HG02885 (cell line): ENCODE results near the gene CORO7.

ENCODE experiments used
- ATAC-seq: cut with Tn5 transposase; IDR thresholded peaks from one replicate; pipeline ENCODE4 v1.9.1; 2021; ENCODE audit warnings: mild to moderate bottlenecking; ENCODE audit not compliant: unreplicated experiment, poor library complexity

Gene CORO7

DNA sequence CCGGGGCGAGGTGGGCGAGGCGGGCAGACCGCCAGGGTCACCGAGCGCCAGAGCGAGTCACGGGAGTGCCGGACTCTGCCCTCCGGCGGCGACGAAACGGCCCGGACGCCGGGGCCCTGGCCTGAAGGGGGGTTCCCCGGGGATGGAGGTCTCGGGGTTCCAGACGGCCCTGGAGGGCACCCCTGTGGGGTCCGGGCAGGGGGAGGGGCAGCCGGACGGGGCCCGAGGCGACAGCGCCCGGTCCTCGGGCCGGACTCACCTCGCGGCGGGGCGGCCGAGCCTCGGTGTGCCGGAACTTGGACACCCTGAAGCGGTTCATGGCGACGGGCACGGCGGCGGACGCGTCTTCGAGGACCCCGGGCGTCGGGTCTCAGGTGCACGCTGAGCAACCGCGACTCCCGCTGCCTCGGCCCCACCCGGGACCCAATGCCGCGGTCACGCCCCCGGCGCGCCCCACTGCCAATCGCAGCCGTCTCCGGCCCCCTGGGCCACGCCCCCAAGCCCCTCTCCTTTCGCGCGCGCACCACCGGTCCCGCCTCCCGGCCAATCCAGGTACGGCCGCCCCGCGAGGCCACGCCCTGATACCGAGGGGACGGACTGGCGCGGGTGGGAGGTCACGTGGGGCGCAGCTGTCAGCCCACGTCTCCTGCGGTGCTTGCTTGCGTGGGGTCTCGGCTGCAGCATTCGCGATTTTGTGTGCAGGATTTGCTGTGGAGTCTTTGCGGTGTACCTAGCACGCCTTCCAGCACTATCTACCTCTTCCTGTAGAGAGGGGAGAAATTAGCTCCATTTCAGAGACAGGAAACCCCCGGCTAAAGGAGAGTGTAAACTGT lies at the start of gene CORO7:
TSS of gene CORO7 (minus strand) at position 397 of the 833 bp plus-strand sequence. CDS start at position 319, 78 bp downstream.
- ATAC-seq = peak; percentile 82

DNA sequence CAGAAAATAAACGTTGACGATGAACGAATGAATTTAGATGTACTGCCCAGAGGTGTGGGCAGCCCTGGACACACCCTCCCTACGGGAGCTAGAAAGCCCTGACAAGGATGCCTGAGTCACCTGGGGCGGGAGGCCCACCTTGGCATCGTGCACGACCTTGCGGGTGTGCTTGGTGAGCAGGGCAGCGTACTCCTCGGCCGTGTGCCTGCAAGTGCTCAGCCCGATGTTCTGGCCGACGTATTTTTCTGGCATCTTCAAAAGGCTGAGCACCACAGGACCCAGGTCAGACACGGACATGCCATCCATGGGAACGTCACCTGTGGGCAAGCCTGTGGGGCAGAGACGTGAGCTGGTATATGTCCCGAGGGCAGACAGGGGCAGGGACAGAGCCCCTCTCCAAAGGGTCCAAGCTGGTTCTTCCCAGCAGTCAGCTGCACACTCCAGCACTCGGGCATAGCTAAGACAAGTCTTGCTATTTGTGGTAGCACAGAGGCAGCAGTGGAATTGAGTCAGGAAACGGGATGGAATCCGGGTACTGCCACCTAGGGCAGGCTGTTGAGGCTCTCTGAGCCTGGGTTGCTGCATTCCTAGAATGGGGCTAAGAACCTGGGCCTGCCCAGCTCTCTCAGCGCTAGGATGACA lies 47.2 kb upstream of the CORO7 start:
- no peak for ATAC-seq

DNA sequence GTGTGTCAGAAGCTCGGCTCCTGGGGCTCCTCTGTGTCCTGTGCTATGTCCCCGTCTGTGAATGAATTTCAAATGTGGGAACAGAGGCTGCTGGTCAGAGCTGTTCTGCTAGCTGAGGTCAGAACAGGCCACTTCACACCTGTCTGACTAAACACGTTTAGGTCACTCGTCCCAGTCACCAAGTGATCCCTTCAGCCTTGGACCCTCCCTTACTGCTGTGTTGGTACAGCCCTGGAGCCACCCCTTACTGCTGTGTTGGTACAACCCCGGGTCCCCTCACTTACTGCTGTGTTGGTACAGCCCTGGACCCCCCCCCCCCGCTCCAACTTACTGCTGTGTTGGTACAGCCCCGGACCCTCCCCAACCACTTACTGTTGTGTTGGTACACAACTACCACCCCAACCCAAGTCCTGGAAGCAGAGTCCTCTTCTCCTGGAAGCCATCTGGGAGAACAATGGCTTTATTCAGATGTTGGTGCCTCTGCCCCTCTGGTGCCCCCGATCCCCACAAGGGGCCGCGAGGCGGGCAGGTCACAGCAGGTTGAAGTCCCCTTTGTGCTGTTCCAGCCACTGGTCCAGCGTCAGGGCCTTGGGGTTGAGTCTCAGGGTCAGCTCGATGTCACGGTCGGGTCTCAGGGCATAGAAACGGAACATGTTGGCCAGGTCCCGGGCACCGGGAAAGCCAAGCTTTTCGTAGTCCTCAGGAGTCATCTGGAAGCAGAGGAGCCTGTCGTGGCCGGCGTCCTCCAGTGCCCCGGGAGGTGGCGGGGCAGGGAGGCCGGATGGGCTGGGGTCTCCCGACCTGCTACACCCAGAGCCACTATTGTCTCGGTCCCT lies 45.1 kb upstream of the CORO7 start:
- no peak for ATAC-seq

DNA sequence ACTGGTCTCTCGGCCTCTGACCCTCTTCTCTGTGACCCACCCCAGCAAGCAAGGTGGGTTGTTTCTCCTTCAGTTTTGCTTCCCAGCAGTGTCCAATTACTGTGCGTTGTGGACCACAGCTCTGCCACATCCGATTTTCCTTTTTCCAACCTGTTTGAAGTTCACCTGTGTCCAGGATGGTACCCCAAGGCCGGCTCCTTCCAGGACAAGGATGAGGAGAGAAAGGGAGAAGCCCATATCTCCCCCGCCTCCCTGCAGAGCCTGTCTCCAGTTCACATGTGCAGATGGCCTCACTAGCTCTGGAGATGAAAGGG lies 44.5 kb upstream of the CORO7 start:
- ATAC-seq = no peak

DNA sequence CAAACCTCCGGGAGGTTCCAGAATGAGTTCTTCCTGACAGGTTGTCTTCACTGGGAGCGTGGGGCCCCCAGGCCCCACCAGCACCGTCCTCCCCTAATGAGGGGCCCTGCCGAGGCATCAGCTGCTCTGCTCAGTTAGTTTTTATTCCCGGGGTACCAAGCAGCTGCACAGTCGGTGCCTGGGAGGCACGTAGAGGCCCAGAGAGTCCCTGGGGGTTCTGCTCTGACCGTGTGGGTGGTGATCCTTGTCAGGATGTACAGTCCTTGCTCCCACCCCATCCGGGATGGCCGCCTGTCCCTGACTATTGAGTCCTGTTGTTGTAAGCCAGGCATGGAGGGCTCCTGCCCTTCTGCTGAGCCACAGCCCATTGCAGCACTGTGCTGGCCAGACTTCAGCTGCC lies 39.6 kb upstream of the CORO7 start:
- no peak for ATAC-seq

DNA sequence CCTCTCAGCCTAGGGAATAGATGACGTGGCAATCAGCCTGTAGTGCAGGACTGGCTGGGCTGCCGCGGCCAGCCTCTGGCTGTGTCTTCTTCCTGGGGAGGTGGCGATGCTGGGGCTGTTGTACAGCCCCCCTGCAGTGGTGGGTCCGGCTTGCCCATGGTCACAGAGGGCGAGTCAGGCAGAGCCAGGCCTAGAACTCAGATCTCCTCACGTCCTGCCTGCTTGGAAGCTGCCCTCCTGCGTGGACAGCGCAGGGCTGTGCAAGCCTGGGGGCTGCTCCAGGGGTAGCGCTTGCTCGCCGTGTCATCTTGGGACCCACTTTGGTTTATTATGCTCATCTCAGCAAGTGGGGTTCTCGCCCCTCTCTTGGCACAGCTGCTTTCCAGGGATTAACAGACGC lies 38.7 kb upstream of the CORO7 start:
- no peak for ATAC-seq

DNA sequence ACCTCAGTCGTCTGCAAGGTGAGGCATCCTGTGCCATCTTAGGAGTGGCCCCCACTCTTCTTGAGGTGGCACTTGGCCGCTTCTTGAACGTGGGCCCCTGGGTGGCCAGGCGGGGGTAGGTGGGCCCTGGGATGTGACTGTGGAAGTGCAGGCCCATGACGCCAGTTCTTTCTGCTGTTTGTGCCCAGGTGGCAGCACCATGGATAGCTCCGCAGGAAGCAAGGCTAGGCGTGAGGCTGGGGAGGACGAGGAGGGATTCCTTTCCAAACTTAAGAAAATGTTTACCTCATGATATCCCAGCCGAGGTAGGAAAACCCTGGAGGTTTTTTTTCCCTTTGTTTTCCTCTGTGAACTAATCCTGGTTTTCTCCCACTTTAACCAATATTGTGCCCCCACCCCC lies 38.2 kb upstream of the CORO7 start:
- no peak for ATAC-seq

DNA sequence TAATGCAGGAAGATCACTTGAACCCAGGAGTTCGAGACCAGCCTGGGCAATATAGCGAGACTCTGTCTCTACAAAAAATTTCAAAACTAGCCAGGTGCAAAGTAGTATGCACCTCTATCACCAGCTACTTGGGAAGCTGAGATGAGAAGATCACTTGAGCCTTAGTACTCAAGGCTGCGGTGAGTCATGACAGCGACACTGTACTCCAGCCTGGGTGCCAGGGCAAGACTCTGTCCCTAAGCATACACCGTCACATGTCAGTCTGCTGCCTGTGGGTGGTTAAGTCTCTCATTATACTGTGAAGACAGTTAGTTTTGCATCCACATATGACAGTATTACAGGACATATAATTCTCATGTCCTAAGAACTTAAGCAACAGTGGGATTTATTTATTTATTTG lies 36.3 kb upstream of the CORO7 start:
- no peak for ATAC-seq

DNA sequence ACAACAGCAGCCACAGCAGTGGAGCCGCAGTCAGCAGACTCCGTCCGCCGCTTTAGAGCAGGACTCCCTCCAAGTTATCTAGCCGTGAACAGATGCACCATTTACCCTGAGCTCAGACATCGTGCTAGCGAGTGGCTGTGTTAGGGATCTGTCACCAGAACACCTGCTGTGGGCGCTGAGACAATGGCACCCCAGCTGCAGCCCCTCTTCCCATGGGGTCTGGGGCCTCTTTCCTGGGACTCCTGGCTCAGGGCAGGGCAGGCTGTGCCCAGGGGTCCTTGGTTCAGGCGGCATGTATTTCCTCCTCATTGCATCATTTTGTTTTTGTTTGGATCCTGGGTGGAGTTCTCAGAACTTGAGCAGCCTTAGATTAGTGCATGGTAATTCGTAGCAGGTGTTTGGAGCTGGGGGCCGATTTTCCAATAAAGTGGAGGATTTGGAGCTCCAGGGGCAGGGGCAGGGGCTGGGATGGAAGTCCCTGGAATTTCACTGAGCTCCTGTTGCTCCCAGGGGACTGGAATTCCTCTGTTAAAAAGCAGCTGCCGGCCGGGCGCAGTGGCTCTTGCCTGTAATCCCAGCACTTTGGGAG lies 34.6 kb upstream of the CORO7 start:
- ATAC-seq = no peak

DNA sequence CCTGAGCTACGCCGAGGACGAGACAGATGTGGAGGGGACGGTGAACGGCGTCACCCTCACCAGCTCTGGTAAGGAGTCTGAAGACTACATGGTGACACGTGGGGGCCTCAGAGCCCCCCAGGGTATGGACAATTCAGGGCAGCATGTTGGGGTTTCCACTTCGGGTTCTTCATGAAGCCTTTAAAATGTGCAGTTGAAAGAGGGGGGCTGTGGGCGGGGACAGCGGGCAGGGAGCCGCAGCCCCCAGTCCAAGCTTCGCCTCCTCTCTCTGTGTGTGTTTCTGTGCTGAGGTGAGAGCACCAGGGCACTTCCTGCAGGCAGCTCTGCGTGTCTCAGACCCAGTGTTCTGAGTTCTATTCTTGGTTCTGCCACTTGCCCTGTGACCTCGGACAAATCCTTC lies 34.0 kb upstream of the CORO7 start:
- no peak for ATAC-seq

DNA sequence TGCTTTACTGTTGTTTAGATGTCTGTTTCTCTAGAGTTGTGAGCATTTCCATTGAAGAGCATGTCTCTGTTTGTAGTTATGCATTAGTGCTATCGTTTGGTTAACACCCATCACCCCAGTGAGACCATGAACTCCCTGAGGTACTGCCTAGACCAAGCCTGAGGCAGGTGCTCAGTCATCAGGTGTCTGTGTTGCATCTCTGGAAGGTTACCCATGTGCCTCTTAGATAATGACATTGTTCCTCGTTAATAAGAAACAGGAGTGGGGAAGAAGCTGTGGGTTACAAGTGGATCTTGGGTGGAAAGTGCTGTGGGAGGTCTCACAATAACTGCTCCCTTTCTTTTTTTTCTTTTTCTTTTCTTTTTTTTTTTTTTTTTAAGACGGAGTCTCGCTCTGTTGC lies 27.6 kb upstream of the CORO7 start:
- ATAC-seq = no peak

DNA sequence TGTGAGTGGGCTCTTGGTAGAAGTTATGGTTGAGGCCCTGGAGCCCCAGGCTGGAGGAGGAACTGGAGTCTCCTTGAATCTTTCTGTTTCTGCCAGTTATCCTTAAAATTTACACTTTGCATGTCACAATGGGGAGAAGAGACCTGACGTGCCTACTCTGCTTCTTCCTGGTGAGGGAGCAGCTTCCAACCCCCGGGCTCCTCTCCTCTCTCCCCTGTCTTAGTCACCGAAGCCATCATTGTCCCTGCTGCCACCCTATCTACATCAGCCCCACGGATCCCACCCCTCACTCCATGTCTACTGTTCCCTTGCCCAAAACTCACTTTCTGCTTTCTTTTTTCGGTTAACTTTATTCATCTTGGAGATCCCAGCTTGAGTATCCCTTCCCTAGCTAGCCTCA lies 26.9 kb upstream of the CORO7 start:
- no peak for ATAC-seq

DNA sequence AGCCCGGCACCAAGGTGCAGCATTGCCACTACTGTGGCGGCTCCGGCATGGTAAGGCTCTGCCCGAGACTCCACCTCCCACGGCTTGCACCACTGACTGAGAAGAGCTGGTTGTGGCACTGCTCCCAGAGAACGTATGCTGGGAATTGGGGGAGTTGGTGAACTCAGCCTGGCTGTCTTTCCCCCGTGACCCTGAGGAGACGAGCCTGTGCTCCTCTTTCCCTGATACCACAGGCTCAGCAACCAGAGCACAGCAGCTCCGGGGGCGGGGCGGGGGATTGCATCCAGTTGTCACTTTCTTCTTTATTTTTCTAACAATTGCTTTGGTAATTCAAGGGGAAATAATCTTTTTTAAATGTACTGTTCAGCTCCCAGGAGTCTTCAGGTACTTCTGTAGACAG lies 26.0 kb upstream of the CORO7 start:
- ATAC-seq = no peak

DNA sequence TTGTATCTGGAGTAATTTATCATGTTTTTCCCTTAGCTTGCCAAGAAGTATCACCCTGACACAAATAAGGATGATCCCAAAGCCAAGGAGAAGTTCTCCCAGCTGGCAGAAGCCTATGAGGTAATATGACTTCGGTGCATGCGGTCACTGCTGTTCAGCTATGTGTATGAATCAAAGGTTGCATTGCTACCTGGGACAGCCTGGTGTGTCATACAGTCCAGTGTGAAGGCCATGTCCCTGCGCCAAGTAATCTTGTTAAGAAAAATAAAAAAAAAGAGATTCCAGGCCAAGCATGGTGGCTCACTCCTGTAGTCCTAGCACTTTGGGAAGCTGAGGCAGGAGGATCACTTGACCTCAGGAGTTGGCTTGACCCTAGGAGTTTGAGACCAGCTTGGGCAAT lies 21.0 kb upstream of the CORO7 start:
- ATAC-seq = no peak

DNA sequence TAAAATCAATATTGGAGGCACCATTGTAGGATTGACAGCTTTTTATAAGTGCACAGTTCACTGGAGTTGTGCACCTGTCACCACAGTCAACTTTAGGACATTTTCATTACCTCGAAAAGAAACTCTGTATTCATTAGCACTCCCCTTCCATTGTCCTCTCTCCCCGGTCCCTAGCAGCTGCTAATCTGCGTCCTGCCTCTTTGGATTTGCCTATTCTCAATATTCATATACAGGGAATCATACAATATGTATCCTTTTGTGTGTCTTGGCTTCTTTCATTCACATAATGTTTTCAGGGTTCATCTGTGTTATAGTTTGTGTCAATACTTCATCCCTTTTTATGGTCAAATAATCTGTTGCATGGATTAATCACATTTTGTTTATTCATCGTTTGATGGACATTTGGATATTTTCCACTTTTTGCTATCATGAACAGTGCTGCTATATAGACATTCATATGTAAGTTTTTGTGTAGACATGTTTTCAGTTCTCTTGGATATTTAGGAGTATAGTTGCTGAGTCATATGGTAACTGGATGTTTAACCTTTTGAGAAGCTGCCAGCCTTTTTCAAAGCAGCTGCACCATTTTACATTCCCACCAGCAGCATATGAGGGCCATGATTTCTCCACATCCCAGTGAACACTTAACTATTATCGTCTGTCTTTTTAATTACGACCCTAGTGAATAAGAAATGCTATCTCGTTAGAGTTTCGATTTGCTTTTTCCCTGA lies 19.1 kb upstream of the CORO7 start:
- no peak for ATAC-seq

DNA sequence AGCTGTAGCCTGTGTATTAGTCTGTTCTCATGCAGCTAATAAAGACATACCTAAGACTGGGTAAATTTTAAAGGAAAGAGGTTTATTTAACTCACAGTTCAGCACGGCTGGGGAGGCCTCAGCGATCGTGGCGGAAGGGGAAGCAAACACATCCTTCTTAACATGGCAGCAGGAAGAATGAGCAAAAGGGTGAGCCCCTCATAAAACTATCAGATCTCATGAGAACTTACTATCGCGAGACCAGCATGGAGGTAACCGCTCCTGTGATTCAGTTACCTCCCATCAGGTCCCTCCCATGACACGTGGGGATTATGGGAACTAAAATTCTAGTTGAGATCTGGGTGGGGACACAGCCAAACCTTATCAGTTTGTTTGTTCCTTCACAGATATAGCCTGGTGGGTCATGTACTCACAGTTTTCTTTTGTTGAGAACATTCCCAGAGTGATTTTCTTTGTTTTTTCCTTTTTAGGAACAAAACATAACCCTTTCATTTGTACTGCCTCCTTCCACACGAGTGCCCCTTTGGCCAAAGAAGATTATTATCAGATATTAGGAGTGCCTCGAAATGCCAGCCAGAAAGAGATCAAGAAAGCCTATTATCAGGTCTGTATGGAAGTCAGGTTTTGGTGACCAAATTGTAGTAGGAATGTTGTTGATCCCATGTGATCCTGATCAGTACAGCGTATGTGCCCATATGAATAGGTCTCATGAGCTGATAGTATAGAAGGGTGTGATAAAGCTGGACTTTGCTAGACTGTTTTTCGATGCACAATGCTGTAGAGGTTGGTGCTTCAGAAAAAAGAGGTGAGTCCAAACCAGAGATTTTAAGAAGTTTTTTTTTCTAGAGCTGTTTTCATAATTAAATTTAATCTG lies 17.8 kb upstream of the CORO7 start:
- ATAC-seq = no peak

DNA sequence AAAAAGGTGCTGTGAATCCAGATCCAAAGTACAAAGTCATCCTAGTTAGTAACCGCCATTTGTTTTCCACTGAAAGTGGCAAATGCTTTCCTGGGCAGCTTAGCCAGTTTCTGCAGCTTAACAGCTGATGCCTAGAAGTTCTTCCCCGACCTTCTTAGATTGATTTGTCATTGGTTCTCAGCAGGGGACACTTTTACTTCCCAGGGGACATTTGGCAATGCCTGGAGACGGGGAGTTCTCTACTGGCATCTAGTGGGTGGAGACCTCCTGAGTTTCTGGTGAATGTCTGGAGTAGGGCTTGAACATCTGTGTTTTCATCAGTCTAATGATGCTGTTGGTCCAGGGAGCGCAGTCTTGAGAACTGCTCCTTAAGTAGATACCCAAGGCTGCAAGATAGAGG lies 16.8 kb upstream of the CORO7 start:
- no peak for ATAC-seq

DNA sequence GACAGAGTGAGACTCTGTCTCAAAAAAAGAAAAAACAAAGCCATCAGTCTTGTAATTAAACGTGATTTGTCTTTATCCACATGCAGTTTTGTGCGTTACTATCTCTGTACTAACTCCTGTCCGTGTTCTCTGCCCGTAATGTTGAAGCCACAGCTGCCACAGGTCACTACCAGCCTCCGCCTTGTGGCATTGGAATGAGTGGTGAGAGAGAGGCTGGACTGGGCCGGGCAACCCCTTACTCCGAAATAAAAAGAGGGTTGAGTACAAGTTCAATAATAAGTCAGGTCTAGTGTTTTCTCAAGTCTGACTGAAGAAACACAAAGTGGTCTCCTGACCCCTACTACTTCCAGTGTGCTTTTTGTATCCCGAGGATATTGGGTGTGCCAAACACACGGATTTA lies 14.6 kb upstream of the CORO7 start:
- no peak for ATAC-seq

DNA sequence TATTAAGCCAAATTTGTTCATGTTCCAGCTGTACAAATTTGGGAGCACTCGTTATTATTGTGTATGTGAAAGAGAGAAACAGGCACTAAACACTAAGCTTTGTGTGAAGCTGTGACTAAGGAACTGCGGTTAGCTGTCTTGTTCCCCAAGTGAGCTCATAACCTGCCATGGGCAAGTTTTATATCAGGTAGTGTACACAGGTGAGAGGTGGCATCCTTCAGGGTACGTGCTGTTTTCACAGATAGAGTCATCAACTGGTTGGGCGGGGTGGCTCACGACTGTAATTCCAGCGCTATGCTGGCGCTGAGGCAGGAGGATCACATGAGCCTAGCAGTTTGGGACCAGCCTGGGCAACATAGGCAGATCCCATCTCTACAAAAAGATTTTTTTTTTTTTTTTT lies 12.1 kb upstream of the CORO7 start:
- no peak for ATAC-seq
